Stomach (tissue), 4 donors: ENCODE data around the gene TRIM46.
"Not testable (repeated sequence)": the region's sequence is repeated elsewhere in the genome, so short reads cannot be mapped to it uniquely, and the experiment has no call there.

Experiments used
- CTCF ChIP-seq, 7 experiments: fragments of 450-650 bp in 4 of 7; fragments of 200-600 bp in 3 of 7; sonication (generic) in 3 of 7; IDR thresholded peaks; one replicate each; pipeline ENCODE4 v1.5.1; 2016 to 2019; ENCODE audit warnings: antibody characterized with exemption in 7 of 7, control low read depth in 2 of 7, mild to moderate bottlenecking in 1 of 7
- EP300 ChIP-seq: sonication (generic); formaldehyde crosslinking; IDR thresholded peaks from one replicate; pipeline ENCODE4 v1.6.1; 2017; ENCODE audit warnings: antibody characterized with exemption

GRCh38 chr1:155163785-155164184, 9.9 kb upstream of the TRIM46 start:
- not testable (repeated sequence) for TF ChIP-seq CTCF (IDR thresholded peaks at IDR 0.05); EP300
